SJCRH30 (cell line): Measurements from ENCODE around the gene SEPTIN7. TPM values are rescaled to one million over a fixed set of nuclear protein-coding genes. Genes with fewer than 3 reads are reported as not detected.

Experiments
- DNase-seq, 2 experiments: peaks; one replicate each; pipeline ENCODE4 v3.0.0-alpha.2; 2015 to 2020
- H3K27ac ChIP-seq: fragments of 250-450 bp; sonication (Bioruptor Pico); 2 replicates; pipeline ENCODE4 v1.5.1; 2020; ENCODE audit warnings: mild to moderate bottlenecking, moderate library complexity
- H3K27me3 ChIP-seq: fragments of 250-450 bp; sonication (Bioruptor Pico); 2 replicates; pipeline ENCODE4 v1.5.1; 2020; ENCODE audit warnings: mild to moderate bottlenecking, moderate library complexity
- H3K36me3 ChIP-seq: fragments of 250-450 bp; sonication (Bioruptor Pico); 2 replicates; pipeline ENCODE4 v1.5.1; 2020; ENCODE audit warnings: mild to moderate bottlenecking, moderate library complexity
- H3K4me1 ChIP-seq: fragments of 250-450 bp; sonication (Bioruptor Pico); 2 replicates; pipeline ENCODE4 v1.5.1; 2020; ENCODE audit warnings: mild to moderate bottlenecking, moderate library complexity
- H3K4me3 ChIP-seq: fragments of 250-450 bp; sonication (Bioruptor Pico); 2 replicates; pipeline ENCODE4 v1.5.1; 2020; ENCODE audit warnings: mild to moderate bottlenecking, moderate library complexity
- H3K9me3 ChIP-seq: fragments of 250-450 bp; sonication (Bioruptor Pico); replicated peaks from 2 replicates; pipeline ENCODE4 v1.5.1; 2020; ENCODE audit warnings: mild to moderate bottlenecking, moderate library complexity
- total RNA-seq: library from RNA; depleted of rRNA; stranded (reverse); fragments of >200 nt; shearing (Covaris generic); gene quantifications from 2 replicates; pipeline ENCODE4 v1.2.3, GENCODE V29; 2014

Gene SEPTIN7
- total RNA-seq, 1 experiment from 2014 or later = 363 TPM

GRCh38 chr7:35776686-35777085, 24.2 kb upstream of the SEPTIN7 start:
- DNase-seq = no peak
- Histone ChIP-seq H3K36me3 (no peaks in the 10 kb centered on the region), H3K4me1 (no peaks in the 10 kb centered on the region), H3K4me3 (no peak overlapping the region), H3K27me3 (no peaks in the 10 kb centered on the region), H3K9me3 (no peaks in the 10 kb centered on the region), H3K27ac (no peak overlapping the region)

GRCh38 chr7:35777121-35777520, 23.7 kb upstream of the SEPTIN7 start:
- H3K27ac ChIP-seq = no peak overlapping the region
- no peaks in the 10 kb centered on the region for H3K36me3 ChIP-seq
- H3K4me3 ChIP-seq = no peak overlapping the region
- DNase-seq = no peak
- H3K27me3 ChIP-seq = no peaks in the 10 kb centered on the region
- H3K9me3 ChIP-seq = no peaks in the 10 kb centered on the region
- H3K4me1 ChIP-seq = no peaks in the 10 kb centered on the region

GRCh38 chr7:35780070-35780469, 20.8 kb upstream of the SEPTIN7 start:
- Histone ChIP-seq H3K4me1 (no peaks in the 10 kb centered on the region), H3K27ac (no peak overlapping the region), H3K9me3 (0 out of 2 replicates have a peak, but pooled peaks cover 3% of the 10 kb centered on the region), H3K27me3 (no peaks in the 10 kb centered on the region), H3K4me3 (no peak overlapping the region), H3K36me3 (no peaks in the 10 kb centered on the region)
- DNase-seq = peak; percentile 5 to 25

GRCh38 chr7:35781200-35781701, 19.6 kb upstream of the SEPTIN7 start:
- H3K9me3 ChIP-seq = 0 out of 2 replicates have a peak, but pooled peaks cover 3% of the 10 kb centered on the region
- H3K4me1 ChIP-seq = no peaks in the 10 kb centered on the region
- no peak overlapping the region for H3K27ac ChIP-seq
- H3K27me3 ChIP-seq = no peaks in the 10 kb centered on the region
- no peak for DNase-seq
- H3K4me3 ChIP-seq = no peak overlapping the region
- no peaks in the 10 kb centered on the region for H3K36me3 ChIP-seq

- H3K27ac ChIP-seq = no peak overlapping the region
- H3K4me3 ChIP-seq = no peak overlapping the region
- H3K9me3 ChIP-seq = 0 out of 2 replicates have a peak, but pooled peaks cover 3% of the 10 kb centered on the region
- H3K27me3 ChIP-seq = no peaks in the 10 kb centered on the region
- DNase-seq = no peak
- H3K4me1 ChIP-seq = no peaks in the 10 kb centered on the region
- H3K36me3 ChIP-seq = no peaks in the 10 kb centered on the region
Observed at GRCh38 chr7:35781767-35782515, 18.9 kb upstream of the SEPTIN7 start.

- DNase-seq = no peak
- Histone ChIP-seq H3K4me1 (no peaks in the 10 kb centered on the region), H3K27me3 (no peaks in the 10 kb centered on the region), H3K27ac (no peak overlapping the region), H3K9me3 (0 out of 2 replicates have a peak, but pooled peaks cover 7% of the 10 kb centered on the region), H3K36me3 (no peaks in the 10 kb centered on the region), H3K4me3 (no peak overlapping the region)
Observed at GRCh38 chr7:35784332-35784731, 16.5 kb upstream of the SEPTIN7 start.

GRCh38 chr7:35785250-35785649, 15.6 kb upstream of the SEPTIN7 start:
- H3K4me3 ChIP-seq = no peak overlapping the region
- no peaks in the 10 kb centered on the region for H3K4me1 ChIP-seq
- no peaks in the 10 kb centered on the region for H3K36me3 ChIP-seq
- 0 out of 2 replicates have a peak, but pooled peaks cover 7% of the 10 kb centered on the region for H3K9me3 ChIP-seq
- H3K27ac ChIP-seq = no peak overlapping the region
- H3K27me3 ChIP-seq = no peaks in the 10 kb centered on the region
- no peak for DNase-seq

- Histone ChIP-seq H3K4me1 (no peaks in the 10 kb centered on the region), H3K27me3 (no peaks in the 10 kb centered on the region), H3K27ac (no peak overlapping the region), H3K4me3 (no peak overlapping the region), H3K36me3 (no peaks in the 10 kb centered on the region), H3K9me3 (0 out of 2 replicates have a peak, but pooled peaks cover 7% of the 10 kb centered on the region)
- DNase-seq = no peak
Observed at GRCh38 chr7:35787925-35788324, 12.9 kb upstream of the SEPTIN7 start.

GRCh38 chr7:35792472-35792871, 8.4 kb upstream of the SEPTIN7 start:
- no peak for DNase-seq
- Histone ChIP-seq H3K27me3 (no peaks in the 10 kb centered on the region), H3K9me3 (0 out of 2 replicates have a peak, but pooled peaks cover 4% of the 10 kb centered on the region), H3K27ac (no peak overlapping the region), H3K4me1 (no peaks in the 10 kb centered on the region), H3K36me3 (no peaks in the 10 kb centered on the region), H3K4me3 (no peak overlapping the region)

GRCh38 chr7:35792873-35793489, 7.9 kb upstream of the SEPTIN7 start:
- no peak overlapping the region for H3K27ac ChIP-seq
- no peak overlapping the region for H3K4me3 ChIP-seq
- no peaks in the 10 kb centered on the region for H3K4me1 ChIP-seq
- H3K9me3 ChIP-seq = 0 out of 2 replicates have a peak, but pooled peaks cover 4% of the 10 kb centered on the region
- DNase-seq = no peak
- no peaks in the 10 kb centered on the region for H3K27me3 ChIP-seq
- no peaks in the 10 kb centered on the region for H3K36me3 ChIP-seq

- DNase-seq = no peak
- Histone ChIP-seq H3K36me3 (no peaks in the 10 kb centered on the region), H3K4me3 (no peak overlapping the region), H3K9me3 (no peaks in the 10 kb centered on the region), H3K27ac (no peak overlapping the region), H3K27me3 (no peaks in the 10 kb centered on the region), H3K4me1 (no peaks in the 10 kb centered on the region; the same call in 1 of the 2 replicates)
Observed at GRCh38 chr7:35797311-35797710, 3.5 kb upstream of the SEPTIN7 start.

GRCh38 chr7:35799846-35800717, 775 bp upstream of the SEPTIN7 start:
- Histone ChIP-seq H3K27ac (peak overlapping the region; percentile 94), H3K4me3 (peak overlapping the region; percentile 83), H3K36me3 (no peaks in the 10 kb centered on the region), H3K27me3 (no peaks in the 10 kb centered on the region), H3K9me3 (no peaks in the 10 kb centered on the region), H3K4me1 (peaks cover 6% of the 10 kb centered on the region)
- DNase-seq = peak; percentile 92 to 95

GRCh38 chr7:35801392-35802101, 690 bp downstream of the SEPTIN7 start:
- H3K4me3 ChIP-seq = peak overlapping the region; percentile 83
- no peaks in the 10 kb centered on the region for H3K9me3 ChIP-seq
- H3K27me3 ChIP-seq = no peaks in the 10 kb centered on the region
- DNase-seq = peak; percentile 78 to 85
- H3K27ac ChIP-seq = peak overlapping the region; percentile 94
- peaks cover 6% of the 10 kb centered on the region for H3K4me1 ChIP-seq
- no peaks in the 10 kb centered on the region for H3K36me3 ChIP-seq

GRCh38 chr7:35802102-35802466, 1.2 kb downstream of the SEPTIN7 start:
- DNase-seq = no peak
- no peaks in the 10 kb centered on the region for H3K9me3 ChIP-seq
- no peaks in the 10 kb centered on the region for H3K36me3 ChIP-seq

More at GRCh38 chr7:35802102-35802466, 1.2 kb downstream of the SEPTIN7 start:
- no peaks in the 10 kb centered on the region for H3K27me3 ChIP-seq
- H3K27ac ChIP-seq = peak overlapping the region; percentile 94
- peaks cover 6% of the 10 kb centered on the region for H3K4me1 ChIP-seq
- peak overlapping the region; percentile 83 for H3K4me3 ChIP-seq
